DLD1 (cell line): ENCODE results near the gene CDSN.
"Not testable (repeated sequence)": the region's sequence is repeated elsewhere in the genome, so short reads cannot be mapped to it uniquely, and the experiment has no call there.

ENCODE experiments used
- in situ Hi-C: cut with HindIII; loops from 2 replicates; pipeline ENCODE4 v1.10.0; 2017; ENCODE audit warnings: low sequenced_read_pairs

The CDSN gene

DNA sequence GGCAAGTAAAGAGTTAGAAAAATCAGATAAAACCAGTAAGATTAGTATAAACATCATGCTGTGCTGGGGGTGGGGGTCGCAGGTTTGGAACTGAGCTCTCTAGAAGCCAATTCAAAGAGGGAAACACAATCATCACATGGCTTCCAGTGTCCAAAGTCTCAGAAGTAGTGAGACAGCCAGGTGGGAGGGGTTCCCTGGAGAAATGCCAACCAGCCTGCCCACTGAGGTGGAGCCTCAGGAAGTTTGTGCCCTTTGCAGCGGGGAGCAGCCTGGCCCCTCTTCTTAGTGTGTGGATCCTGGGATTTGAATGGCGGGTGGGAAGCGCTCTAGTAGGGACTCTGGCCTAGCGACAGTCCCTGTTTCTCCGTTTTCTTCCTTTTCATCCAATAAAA, 29.3 kb downstream of the CDSN start:
- in situ Hi-C loops = no loop called here

DNA sequence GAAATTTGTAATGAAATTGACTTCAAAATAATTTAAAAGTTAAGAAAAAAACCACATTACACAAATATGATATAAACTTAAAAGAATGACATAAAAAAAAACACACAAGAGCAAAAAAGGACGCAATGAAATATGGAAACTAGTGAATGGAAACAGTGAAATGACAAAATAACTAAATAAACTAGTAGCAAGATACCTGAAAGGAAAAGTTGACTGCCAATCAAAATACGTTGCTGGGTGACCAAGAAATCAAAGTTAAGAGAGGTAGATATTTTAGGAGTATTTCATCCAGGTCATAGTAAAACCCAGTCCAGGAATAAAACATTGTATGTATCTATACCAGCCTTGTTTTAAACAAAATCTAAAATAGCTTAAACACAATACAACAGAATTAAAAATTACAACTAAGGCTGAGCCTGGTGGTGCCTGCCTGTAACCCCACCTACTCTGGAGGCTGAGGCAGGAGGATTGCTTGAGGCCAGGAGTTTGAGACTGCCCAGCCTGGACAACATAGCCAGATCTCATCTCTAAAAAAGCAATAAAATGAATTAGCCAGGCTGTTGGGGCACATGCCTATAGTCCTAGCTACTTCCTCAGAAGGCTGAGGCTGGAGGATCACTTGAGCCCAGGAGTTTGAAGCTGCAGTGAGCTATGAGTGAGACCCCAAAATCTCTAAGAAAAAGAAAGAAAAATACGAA, 29.8 kb downstream of the CDSN start:
- in situ Hi-C loops = no loop called here

DNA sequence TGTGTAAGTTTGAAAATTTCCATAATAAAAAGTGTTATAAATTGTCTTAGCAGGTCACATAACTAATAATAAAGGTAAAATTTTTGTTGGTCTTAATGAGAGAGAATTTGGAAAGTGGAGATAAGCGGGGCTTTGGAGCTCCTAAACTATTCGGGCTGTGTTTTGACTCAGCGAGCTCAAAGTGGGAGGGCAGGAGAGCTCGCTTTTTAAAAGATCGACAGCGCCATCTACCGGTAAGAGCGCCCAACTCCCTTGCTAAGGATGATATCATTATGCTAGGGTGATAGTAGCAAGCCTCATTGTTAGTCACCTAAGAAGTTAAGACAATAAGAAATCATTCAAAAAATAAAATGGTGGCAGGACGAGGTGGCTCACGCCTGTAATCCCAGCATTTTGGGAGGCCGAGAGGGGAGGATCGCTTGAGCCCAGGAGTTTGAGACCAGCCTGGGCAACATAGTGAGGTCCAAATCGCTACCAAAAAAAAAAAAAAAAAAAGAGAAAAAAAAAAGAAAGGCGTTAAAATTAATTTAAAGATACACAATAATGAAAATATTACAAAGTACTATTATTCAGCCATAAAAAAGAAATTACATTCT, 32.7 kb downstream of the CDSN start:
- in situ Hi-C loops = no loop called here

GRCh38 chr6:31086788-31087440, 33.3 kb downstream of the CDSN start:
- in situ Hi-C loops = no loop called here

DNA sequence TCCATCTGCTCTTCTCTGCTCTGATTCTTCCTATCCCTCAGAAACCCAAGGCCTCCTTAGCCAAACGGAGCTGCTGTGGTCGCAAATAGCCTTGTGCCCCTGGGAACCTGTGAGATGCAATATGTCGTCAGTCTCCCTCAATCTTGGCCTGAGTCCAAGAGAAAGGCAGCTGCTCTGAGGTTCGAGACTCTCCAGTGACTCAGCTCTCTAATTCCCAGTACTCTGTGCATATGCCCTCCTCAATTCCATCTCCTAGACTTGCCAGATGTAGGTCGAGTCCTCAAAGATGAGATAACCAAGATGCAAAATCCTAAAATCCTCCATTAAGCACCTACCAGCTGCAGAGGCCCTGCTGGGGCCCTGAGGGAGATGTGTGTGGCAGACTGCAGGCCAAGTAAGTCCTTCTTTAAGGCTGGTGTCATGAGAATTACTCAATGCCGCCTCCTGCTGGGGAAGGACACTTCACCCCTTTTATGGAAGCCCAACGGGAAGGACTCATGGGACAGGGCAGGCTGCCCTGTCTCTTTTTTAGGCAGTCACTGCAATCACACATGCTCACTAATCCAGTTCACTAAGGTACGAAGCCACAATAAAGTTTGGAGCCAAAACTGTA, 36.4 kb downstream of the CDSN start:
- in situ Hi-C loops = no loop called here

DNA sequence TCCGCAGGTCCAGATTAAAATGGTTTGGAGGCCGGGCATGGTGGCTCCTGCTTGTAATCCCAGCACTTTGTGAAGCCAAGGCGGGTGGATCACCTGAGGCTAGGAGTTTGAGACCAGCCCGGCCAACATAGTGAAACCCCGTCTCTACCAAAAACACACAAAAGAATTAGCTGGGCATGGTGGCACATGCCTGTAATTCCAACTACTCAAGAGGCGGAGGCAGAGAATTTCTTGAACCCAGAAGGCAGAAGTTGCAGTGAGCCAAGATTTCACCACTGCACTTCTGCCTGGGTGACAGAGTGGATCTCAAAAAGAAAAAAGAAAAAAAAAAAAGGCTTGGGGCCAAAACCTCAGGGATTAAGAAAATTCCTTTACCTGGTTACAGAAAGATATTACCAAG, 38.4 kb downstream of the CDSN start:
- in situ Hi-C loops = no loop called here

GRCh38 chr6:31079656-31080261, 40.5 kb downstream of the CDSN start:
- in situ Hi-C loops = no loop called here

DNA sequence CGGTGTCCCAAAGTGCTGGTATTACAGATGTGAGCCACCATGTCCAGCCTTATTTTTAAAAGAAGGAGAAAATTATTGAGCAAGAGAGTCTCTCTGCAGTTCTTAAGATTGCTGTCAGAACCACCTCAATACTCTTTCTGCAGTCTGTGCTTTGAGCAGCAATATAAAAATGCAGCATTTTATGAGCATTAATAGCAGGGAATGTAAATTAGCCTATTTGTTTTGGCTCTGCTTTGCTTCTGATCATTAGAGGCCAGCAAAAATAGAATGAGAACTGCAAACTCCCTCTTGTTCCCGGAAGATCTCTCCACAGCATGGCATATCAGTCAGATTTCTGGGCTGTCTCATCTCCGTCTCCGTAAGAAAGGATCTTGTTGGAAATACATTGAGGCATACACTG, 43.6 kb downstream of the CDSN start:
- in situ Hi-C loops = no loop called here

DNA sequence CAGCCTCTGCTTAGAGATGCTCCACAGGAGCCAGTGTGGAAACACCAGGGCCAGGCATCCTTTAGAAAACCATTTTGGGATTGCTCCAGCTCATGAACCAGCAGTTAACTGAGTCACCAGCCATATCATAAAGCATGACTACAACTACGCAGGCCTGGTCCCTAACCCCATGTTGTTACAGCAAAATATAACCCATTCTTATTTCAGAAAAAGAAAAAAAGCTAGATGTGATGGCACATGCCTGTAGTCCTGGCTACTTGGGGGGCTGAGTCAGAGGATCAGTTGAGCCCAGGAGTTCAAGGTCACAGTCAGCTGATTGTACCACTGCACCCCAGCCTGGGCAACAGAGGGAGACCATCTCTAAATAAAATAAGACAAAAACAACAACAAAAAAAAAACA, 44.7 kb downstream of the CDSN start:
- in situ Hi-C loops = no loop called here

- in situ Hi-C loops = no loop called here
Observed at GRCh38 chr6:31074401-31074800, 45.8 kb downstream of the CDSN start.

- in situ Hi-C loops = no loop called here
Observed at GRCh38 chr6:31070711-31071197, 49.5 kb downstream of the CDSN start.

DNA sequence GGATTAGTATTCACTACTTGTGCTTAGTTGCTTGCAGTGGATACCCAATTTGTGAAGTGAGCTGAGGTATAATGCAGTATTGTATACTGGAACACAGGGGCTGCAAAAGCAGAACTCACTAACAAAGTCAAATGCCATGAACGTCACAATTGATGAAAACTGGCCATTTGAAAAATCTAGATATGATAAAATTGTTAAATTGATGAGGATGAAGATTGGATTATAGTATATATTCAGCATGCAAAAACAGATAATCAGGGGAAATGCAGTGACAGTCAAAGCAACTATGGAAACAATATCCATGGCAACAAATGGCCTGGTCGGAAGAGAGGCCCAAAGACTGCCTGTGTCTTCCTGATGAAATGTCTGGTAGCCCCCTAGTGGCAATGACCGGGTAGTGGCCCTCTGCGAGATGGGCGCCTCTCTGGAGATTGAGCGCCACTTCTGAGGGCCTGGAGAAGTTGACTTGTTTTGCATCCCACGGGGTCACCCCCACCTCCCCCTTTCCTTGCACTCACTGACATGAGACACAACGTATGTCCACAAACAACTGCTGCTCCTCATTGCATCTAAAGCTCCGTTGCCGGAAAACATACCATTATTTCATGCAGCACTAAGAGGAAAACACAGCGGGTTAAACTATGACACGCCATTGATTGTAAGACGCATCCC, 51.4 kb downstream of the CDSN start:
- in situ Hi-C loops = no loop called here

DNA sequence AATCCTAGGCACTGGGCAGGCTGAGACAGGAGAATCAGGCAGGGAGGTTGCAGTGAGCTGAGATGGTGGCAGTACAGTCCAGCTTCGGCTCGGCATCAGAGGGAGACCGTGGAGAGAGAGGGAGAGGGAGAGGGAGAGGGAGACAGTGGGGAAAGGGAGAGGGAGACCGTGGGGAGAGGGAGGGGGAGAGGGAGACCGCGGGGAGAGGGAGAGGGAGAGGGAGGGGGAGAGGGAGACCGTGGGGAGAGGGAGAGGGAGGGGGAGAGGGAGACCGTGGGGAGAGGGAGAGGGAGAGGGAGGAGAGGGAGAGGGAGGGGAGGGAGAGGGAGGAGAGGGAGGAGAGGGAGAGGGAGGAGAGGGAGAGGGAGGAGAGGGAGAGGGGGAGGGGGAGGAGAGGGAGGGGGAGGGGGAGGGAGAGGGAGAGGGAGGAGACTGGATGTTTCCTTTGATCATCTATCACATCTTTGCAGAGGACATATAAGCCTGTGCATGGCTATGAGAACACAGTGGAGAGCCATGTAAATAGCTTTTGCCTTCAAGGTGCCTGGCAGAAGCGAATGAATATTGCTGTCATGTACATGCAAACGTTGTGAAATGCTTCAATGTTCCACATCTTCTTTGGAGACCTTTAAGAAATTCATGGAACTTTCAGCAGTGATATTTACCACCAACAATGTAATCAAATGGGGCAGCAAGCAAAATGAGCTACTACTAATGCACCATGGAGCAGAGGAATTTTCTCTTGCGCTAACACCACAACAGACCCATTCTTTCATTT, 52.2 kb downstream of the CDSN start:
- in situ Hi-C loops = not testable (repeated sequence)

GRCh38 chr6:31067028-31067427, 53.2 kb downstream of the CDSN start:
- in situ Hi-C loops = not testable (repeated sequence)

GRCh38 chr6:31065556-31065955, 54.7 kb downstream of the CDSN start:
- in situ Hi-C loops = no loop called here
